Measurements from ENCODE around the gene ARID4B. TPM values are rescaled to one million over a fixed set of nuclear protein-coding genes. Genes with fewer than 3 reads are reported as not detected.

Gene ARID4B
- total RNA-seq, 1 experiment from 2014 or later: 48.7 TPM

GRCh38 chr1:235293322-235293942 lies 34.5 kb downstream of the ARID4B start:
- no peak overlapping the region for H3K4me3 Mint-ChIP-seq (ENCODE audit: unreplicated experiment)
- TF ChIP-seq CTCF (IDR thresholded peaks at IDR 0.05; ENCODE audit: unreplicated experiment): no peak
- H3K27me3 Mint-ChIP-seq (ENCODE audit: insufficient read depth, unreplicated experiment): no peaks in the 10 kb centered on the region
- no TSS peak for BruUV-seq (replicated peaks)
- no peak overlapping the region for H3K27ac Mint-ChIP-seq (ENCODE audit: low read depth, unreplicated experiment)
- CTCF ChIA-PET: interaction anchor here (0.7 to 0.9 kb wide), 4 partner anchors 11 to 51 kb away, joined by 3 to 8 read pairs (median 4); no protein-coding TSS in a partner anchor
- peaks cover 7% of the 10 kb centered on the region for H3K9me3 Mint-ChIP-seq (ENCODE audit: unreplicated experiment)
- H3K36me3 Mint-ChIP-seq (ENCODE audit: insufficient read depth, unreplicated experiment): no peaks in the 10 kb centered on the region
- POLR2A ChIA-PET: interaction anchor here (0.8 kb wide), 1 partner anchor 35 kb away, joined by 4 read pairs; the partner anchor contains the start of genes ARID4B and GGPS1
- peaks cover 24% of the 10 kb centered on the region for H3K4me1 Mint-ChIP-seq (ENCODE audit: insufficient read depth, unreplicated experiment)
- DNase-seq (ENCODE audit: unreplicated experiment): no peak
- intact Hi-C loops (cut with micrococcal nuclease): no loop called here

- H3K27me3 Mint-ChIP-seq (ENCODE audit: insufficient read depth, unreplicated experiment): no peaks in the 10 kb centered on the region
- peaks cover 3% of the 10 kb centered on the region for H3K9me3 Mint-ChIP-seq (ENCODE audit: unreplicated experiment)
- POLR2A ChIA-PET: interaction anchor here (0.6 to 0.7 kb wide), 2 partner anchors 22 to 24 kb away, joined by 3 read pairs; no protein-coding TSS in a partner anchor
- intact Hi-C loops (cut with micrococcal nuclease): no loop called here
- H3K27ac Mint-ChIP-seq (ENCODE audit: low read depth, unreplicated experiment): no peak overlapping the region
- H3K4me1 Mint-ChIP-seq (ENCODE audit: insufficient read depth, unreplicated experiment): peaks cover 20% of the 10 kb centered on the region
- no peak for TF ChIP-seq CTCF (IDR thresholded peaks at IDR 0.05; ENCODE audit: unreplicated experiment)
- CTCF ChIA-PET: interaction anchor here (0.7 kb wide), 3 partner anchors 10 to 21 kb away, joined by 3 read pairs; no protein-coding TSS in a partner anchor
- no TSS peak for BruUV-seq (replicated peaks)
- no peaks in the 10 kb centered on the region for H3K36me3 Mint-ChIP-seq (ENCODE audit: insufficient read depth, unreplicated experiment)
- DNase-seq (ENCODE audit: unreplicated experiment): no peak
- no peak overlapping the region for H3K4me3 Mint-ChIP-seq (ENCODE audit: unreplicated experiment)
These were observed 35.2 kb downstream of the ARID4B start for GRCh38 chr1:235292790-235293189.

GRCh38 chr1:235291599-235292091 lies 36.3 kb downstream of the ARID4B start:
- CTCF ChIA-PET: interaction anchor here (1.1 kb wide), 1 partner anchor 125 kb away, joined by 4 read pairs; no protein-coding TSS in a partner anchor

More at GRCh38 chr1:235291599-235292091, 36.3 kb downstream of the ARID4B start:
- Mint-ChIP-seq H3K9me3 (ENCODE audit: unreplicated experiment) (no peaks in the 10 kb centered on the region), H3K4me1 (ENCODE audit: insufficient read depth, unreplicated experiment) (peaks cover 27% of the 10 kb centered on the region), H3K27ac (ENCODE audit: low read depth, unreplicated experiment) (no peak overlapping the region), H3K4me3 (ENCODE audit: unreplicated experiment) (no peak overlapping the region), H3K27me3 (ENCODE audit: insufficient read depth, unreplicated experiment) (no peaks in the 10 kb centered on the region), H3K36me3 (ENCODE audit: insufficient read depth, unreplicated experiment) (no peaks in the 10 kb centered on the region)
- POLR2A ChIA-PET: interaction anchor here (1.0 kb wide), 1 partner anchor 19 kb away, joined by 3 read pairs; no protein-coding TSS in a partner anchor
- BruUV-seq (replicated peaks): no TSS peak
- DNase-seq (ENCODE audit: unreplicated experiment): no peak
- intact Hi-C loops (cut with micrococcal nuclease): no loop called here
- no peak for TF ChIP-seq CTCF (IDR thresholded peaks at IDR 0.05; ENCODE audit: unreplicated experiment)

All from MCF 10A (cell line).